ENCODE measurements around the gene SLC9A9. TPM values are rescaled to one million over a fixed set of nuclear protein-coding genes. Genes with fewer than 3 reads are reported as not detected.

SLC9A9 gene
- total and polyA plus RNA-seq, 2 of the 8 experiments (the other 6 are each of a cell fraction or from before 2014, with no cell fraction given) = 0.48 to 1.1 TPM

DNA sequence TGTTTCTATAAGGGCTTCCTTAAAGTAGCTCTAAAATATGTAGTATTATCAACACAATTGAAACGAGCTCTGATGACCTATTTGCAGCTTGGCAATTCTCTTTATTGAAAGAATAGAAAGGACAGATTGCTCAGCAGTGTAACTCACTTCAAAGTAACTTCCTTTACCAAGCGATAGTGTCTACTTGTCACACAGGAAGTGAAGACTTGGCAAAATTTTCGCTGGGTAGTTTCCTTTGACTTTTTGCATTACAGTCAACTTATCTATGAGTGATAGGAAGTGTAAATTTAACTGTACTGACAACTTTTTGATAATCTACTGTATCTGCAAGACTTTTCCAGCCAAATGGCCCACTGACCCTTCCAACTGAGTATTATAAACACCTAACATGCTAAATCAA, 22.8 kb downstream of the SLC9A9 start:
- Histone ChIP-seq H4K91ac (replicated peaks; ENCODE audit: insufficient read length, low read length) (no peak overlapping the region), H2BK12ac (ENCODE audit: low read depth, low read length) (no peak overlapping the region), H2AFZ (ENCODE audit: low read length) (no peak overlapping the region), H3K14ac (ENCODE audit: insufficient read length) (no peak overlapping the region), H4K8ac (ENCODE audit: extremely low read depth, insufficient read depth, low read length) (no peak overlapping the region), H2BK15ac (ENCODE audit: low read length) (no peak overlapping the region), H3K4me1 (replicated peaks in 1 of 4; ENCODE audit: control insufficient read depth in 3 of 4, insufficient read depth in 4 of 4, low read length in 3 of 4) (no peaks in the 10 kb centered on the region), H4K5ac (ENCODE audit: insufficient read length, low read depth, low read length) (no peak overlapping the region), H3K9me3 (ENCODE audit: insufficient read depth in 2 of 2, low read depth in 1 of 2, low read length in 1 of 2) (no peaks in the 10 kb centered on the region), H3K23me2 (ENCODE audit: low read depth, low read length) (no peaks in the 10 kb centered on the region), H3K4me3 (ENCODE audit: extremely low read depth in 1 of 4, insufficient read depth in 2 of 4, low read depth in 3 of 4, low read length in 4 of 4) (no peak overlapping the region), H2BK20ac (ENCODE audit: low read length) (no peak overlapping the region), H3K27me3 (replicated peaks in 1 of 4; ENCODE audit: control insufficient read depth in 3 of 4, extremely low read depth in 1 of 4, insufficient read depth in 3 of 4, low read length in 3 of 4) (no peaks in the 10 kb centered on the region), H3K27ac (ENCODE audit: low read depth, low read length) (no peak overlapping the region), H3K9ac (replicated peaks in 1 of 4; ENCODE audit: extremely low read depth in 1 of 4, low read depth in 3 of 4, low read length in 3 of 4) (no peak overlapping the region), H3K18ac (ENCODE audit: extremely low read depth, low read length) (no peak overlapping the region), H2BK120ac (replicated peaks; ENCODE audit: low read depth, low read length) (no peak overlapping the region), H3K4ac (replicated peaks; ENCODE audit: insufficient read length, low read depth, low read length) (no peak overlapping the region), H2BK5ac (ENCODE audit: low read depth, low read length) (no peak overlapping the region), H3K79me2 (ENCODE audit: control insufficient read depth in 1 of 2, insufficient read depth in 2 of 2, low read length in 2 of 2) (no peaks in the 10 kb centered on the region), H3K23ac (ENCODE audit: insufficient read length) (no peak overlapping the region), H3K79me1 (ENCODE audit: low read depth, low read length) (no peaks in the 10 kb centered on the region), H4K20me1 (replicated peaks in 1 of 2; ENCODE audit: control insufficient read depth in 1 of 2, insufficient read depth in 2 of 2, low read length in 2 of 2) (no peaks in the 10 kb centered on the region), H3K56ac (replicated peaks; ENCODE audit: insufficient read length, low read depth, low read length) (no peak overlapping the region), H3K36me3 (ENCODE audit: control insufficient read depth in 2 of 4, insufficient read depth in 4 of 4, low read length in 3 of 4) (no peaks in the 10 kb centered on the region), H3K4me2 (ENCODE audit: insufficient read depth in 1 of 2, low read depth in 2 of 2, low read length in 2 of 2) (no peak overlapping the region), H2AK5ac (ENCODE audit: low read depth, low read length) (no peak overlapping the region)
- POLR2A ChIA-PET (ENCODE audit: partially characterized antibody) = no interaction called here
- no peak for FAIRE-seq
- WGBS, 2 experiments (ENCODE audit: extremely low coverage in 1 of 2, insufficient coverage in 1 of 2, insufficient read length in 1 of 2, insufficient replicate concordance in 2 of 2, low coverage in 1 of 2, low lambda C conversion rate in 2 of 2, missing lambda C conversion rate in 1 of 2) = 73% methylated on average over 3 of the region's 3 CpGs; no CpG with 5 or more reads in 1 of the 2 experiments
- CTCF ChIA-PET (ENCODE audit: partially characterized antibody) = interaction anchor here (1.1 to 1.2 kb wide), 2 partner anchors 18 to 127 kb away, joined by 3 to 5 read pairs; no protein-coding TSS in a partner anchor
- DNase-seq (ENCODE audit: low read depth in 1 of 2, low spot score in 2 of 2) = no peak
- TF ChIP-seq, protein P1, sequence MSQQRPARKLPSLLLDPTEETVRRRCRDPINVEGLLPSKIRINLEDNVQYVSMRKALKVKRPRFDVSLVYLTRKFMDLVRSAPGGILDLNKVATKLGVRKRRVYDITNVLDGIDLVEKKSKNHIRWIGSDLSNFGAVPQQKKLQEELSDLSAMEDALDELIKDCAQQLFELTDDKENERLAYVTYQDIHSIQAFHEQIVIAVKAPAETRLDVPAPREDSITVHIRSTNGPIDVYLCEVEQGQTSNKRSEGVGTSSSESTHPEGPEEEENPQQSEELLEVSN (IDR thresholded peaks at IDR 0.05) = no peak
- TF ChIP-seq JUN (IDR thresholded peaks at IDR 0.05; ENCODE audit: low read depth, low read length) (no peak), GABPA (IDR thresholded peaks at IDR 0.05; ENCODE audit: borderline replicate concordance, insufficient read depth, low read length) (no peak), RNF2 (IDR thresholded peaks at IDR 0.05; ENCODE audit: borderline replicate concordance, low read depth, low read length, missing control alignments, poor library complexity, severe bottlenecking) (no peak)
